IPS-NIHi7 (cell line): ENCODE data around the gene LRP2.

Experiments
- DNase-seq: peaks from one replicate; pipeline ENCODE4 v3.0.0; 2012; ENCODE audit warnings: mixed read lengths; ENCODE audit errors: extremely low spot score

The LRP2 gene

DNA sequence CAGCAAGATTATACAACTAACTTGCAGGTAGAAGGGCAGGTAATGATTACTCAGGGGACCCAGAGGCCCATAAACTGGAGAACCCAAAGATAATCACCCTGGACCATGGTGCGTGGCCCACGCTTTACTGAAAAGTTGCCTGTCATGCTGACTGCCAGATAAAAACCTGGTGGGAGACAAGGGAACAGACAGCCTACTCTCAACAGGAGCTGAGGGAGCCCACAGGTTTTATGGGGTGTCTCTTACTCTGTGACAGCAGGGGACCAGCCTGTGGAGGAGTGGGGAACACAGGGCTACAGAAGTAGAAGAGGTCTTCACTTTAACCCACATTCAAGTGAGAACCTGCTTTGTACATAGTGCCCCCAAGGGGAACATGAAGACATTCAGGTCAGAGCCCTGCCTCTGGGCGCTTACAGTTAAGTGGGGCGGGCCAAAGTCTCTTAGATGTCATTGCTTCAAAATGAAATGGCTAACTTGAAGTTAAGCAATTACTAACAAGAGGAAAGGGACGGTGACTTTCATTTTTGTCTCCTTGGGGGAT is 232.6 kb downstream of the LRP2 start:
- DNase-seq: no peak

- no peak for DNase-seq
These were observed 242.5 kb downstream of the LRP2 start for GRCh38 chr2:169119851-169120250.

DNA sequence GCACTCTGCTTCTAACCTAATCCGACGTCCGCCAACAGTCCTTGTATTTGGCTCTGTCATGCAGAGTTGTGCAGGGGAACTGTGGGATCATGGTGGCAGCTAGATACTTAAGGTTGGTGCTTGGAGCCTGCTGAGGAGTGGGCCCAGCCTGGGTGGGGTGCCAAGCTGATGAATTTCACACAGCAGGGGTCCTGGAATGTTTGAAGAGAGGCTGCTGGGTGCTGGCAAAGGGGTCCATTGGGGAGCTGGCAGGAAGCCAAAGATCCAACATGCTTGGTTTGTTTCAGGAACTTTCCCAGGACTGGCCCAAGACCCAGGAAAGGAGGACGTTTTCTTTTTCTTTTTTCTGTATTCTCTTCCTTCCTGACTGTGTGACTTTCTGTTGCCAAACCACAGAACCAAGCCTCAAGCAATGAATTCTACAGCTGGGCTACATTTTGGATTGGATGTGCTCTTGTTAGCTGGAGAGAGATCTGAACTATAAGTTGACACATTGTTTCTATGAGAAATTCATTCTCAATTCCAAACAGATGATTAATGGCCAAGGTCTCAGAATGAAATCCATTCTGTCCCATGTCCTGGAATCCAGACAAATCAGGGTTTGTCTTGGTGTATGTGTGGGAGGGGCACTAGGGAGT is 243.1 kb downstream of the LRP2 start:
- DNase-seq: no peak

- DNase-seq: no peak
These were observed 244.3 kb downstream of the LRP2 start for GRCh38 chr2:169118060-169118459.

- DNase-seq: no peak
These were observed 245.3 kb downstream of the LRP2 start for GRCh38 chr2:169116993-169117392.

GRCh38 chr2:169116327-169116726 is 246.0 kb downstream of the LRP2 start:
- DNase-seq: no peak

DNA sequence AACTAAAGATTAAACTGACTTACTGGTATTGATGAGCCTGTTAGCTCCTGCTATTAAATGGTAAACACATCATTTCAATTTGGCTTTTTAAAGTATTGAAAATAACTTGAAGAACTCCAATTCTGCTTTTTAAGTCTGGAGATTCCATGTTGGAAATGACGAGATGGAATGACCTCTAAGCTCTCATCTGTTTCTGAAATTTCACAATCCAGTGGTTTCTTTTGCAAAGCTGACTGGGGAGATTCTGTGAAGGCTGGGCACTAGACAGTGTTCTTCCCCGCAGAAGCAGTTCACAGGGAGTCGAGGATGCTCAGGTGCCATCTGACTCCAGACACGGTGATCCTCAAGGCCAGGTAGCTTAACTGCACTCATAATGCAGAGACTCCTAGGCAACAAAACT is 248.3 kb downstream of the LRP2 start:
- no peak for DNase-seq

DNA sequence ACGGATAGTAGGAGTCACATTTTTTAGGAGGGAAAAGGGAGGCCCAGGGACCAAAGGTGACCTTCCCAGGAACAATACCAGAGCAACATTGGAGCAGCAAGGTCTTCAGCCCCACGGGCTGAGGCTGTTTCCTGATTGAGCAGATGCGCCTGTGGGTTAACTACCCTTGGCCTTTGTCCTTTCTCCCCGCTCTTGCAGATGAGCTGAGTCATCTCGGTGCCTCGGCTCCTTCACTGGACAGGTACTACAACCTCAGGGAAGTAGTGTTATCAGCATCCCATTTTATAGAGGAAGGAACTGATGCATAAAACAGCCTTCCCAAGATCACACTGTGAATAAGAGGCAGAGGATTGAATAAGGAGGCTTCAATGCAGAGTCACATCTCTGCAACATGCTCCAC is 249.5 kb downstream of the LRP2 start:
- DNase-seq: no peak

- no peak for DNase-seq
These were observed 251.4 kb downstream of the LRP2 start for GRCh38 chr2:169110916-169111315.

GRCh38 chr2:169110419-169110818 is 251.9 kb downstream of the LRP2 start:
- DNase-seq: no peak

- peak; percentile 85 for DNase-seq
These were observed 252.6 kb downstream of the LRP2 start for GRCh38 chr2:169109502-169110409.

DNA sequence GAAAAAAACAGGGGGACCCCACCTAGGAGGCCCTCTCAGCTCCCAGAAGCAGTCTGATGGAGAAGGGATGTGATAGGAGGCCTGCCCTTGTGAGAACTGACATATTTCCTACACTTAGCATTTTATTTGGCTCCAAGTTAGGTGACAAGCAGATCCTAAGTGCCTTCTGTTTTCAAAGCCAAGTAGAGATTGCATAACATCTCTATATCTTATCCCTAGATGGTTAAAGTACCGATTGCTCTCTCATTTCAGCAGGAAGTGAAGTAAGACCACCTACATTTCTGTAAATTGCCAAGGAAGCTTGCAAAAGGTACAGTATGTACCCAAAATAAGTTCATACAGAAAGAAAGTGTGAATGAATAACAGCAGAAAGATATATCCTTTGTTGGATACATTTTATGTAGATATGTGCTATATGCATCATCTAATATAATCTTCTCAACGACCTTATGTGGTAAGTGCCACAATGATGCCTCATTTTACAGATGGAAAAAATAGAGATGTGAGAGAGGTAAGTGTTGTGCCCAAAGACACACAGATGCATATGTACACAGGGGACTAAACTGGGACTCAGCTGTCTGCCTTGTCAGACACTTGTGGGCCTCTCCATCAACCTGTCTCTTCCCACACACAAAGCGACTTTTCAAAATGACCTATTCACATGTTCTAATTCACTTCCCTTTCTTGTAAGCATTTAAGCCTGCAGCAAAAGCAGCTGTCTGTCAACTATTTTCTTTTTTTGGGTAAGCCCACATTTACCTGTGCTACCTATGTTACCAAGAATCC is 254.0 kb downstream of the LRP2 start:
- DNase-seq: no peak

DNA sequence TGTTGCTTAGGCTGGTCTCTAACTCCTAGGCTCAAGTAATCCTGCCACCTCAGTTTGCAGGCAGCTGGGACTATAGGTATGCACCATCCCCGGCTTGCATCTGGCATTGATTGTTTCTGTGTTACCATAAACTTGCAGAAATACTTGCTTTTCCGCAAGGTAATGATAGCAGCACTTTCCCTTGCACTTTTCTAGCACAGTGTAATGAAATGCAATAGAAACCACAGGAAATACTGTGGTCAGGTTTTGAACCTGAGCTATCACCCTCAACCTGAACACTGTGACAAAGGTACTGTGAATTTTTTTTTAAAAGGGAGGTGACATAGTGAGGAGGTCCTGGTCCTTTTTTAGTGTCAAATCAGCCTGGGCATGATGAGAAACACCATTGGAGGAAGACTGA is 254.7 kb downstream of the LRP2 start:
- DNase-seq: no peak

- no peak for DNase-seq
These were observed 255.5 kb downstream of the LRP2 start for GRCh38 chr2:169106563-169107545.

DNA sequence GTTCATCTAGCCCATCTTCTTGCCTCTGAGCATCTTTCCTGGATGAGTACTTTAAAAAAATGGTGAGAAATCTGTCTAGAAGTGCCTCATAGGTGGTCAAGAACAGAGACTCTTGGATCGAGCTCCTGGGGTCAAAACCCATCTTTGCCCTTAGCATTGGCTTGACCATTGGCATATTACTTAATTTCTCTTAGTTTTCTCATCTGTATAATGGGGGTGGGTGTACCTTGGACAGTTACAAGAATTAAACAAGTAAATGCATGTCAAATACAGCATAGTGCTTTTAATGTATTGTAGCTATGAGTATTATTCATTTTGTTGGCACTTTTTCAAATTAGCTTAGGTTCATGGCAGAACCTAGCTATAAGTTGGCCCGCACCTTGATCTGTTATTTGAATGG is 256.2 kb downstream of the LRP2 start:
- no peak for DNase-seq

GRCh38 chr2:169105476-169105875 is 256.9 kb downstream of the LRP2 start:
- no peak for DNase-seq

- no peak for DNase-seq
These were observed 257.5 kb downstream of the LRP2 start for GRCh38 chr2:169104848-169105247.

DNA sequence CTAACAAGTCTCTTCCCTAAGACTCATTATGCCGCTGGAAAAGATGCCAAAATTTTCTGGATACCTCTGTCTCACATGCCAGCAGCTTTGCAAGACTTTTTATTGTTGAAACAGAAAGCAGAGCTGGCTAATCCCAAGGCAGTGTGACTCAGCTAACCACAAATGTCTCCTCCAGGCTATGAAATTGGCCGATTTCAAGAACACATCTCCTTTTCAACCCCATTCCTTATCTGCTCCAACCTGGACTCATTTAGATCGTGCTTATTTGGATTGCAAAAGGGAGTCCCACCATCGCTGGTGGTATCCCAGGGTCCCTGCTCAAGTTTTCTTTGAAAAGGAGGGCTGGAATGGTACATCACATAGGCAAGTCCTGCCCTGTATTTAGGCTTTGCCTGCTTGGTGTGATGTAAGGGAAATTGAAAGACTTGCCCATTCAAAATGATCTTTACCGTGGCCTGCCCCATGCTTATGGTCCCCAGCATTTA is 266.7 kb downstream of the LRP2 start:
- no peak for DNase-seq

GRCh38 chr2:169094676-169095075 is 267.7 kb downstream of the LRP2 start:
- no peak for DNase-seq

DNA sequence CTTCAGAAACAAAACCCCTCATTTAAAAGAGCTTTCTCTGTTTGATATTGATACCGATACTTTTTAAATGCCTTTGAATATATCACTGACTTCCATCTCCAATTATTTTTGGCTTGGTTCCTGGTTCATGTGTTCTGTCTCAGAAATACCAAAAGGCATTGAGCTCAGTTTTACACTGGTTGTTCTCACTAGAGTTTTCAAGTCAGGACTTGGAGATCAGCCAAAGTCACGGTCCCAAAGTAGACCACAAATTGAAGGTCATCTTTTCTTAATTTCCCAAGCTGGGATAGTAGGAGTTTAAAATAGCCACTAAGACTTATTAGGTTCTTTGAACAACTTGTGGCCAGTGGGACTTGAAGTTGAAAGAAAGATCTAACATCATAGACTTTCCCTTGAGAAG is 268.8 kb downstream of the LRP2 start:
- no peak for DNase-seq
